WERI-Rb-1 (cell line): ENCODE measurements around the gene RAD54L.
"Not testable (repeated sequence)": the region's sequence is repeated elsewhere in the genome, so short reads cannot be mapped to it uniquely, and the experiment has no call there.

Experiments
- DNase-seq: peaks from one replicate; pipeline ENCODE4 v3.0.0-alpha.2; 2020
- H3K27ac ChIP-seq: fragments of 250-450 bp; sonication (Bioruptor Pico); 2 replicates; pipeline ENCODE4 v1.5.1; 2020; ENCODE audit warnings: mild to moderate bottlenecking, moderate library complexity
- H3K27me3 ChIP-seq: fragments of 250-450 bp; sonication (Bioruptor Pico); 2 replicates; pipeline ENCODE4 v1.5.1; 2021; ENCODE audit warnings: mild to moderate bottlenecking, low read depth, moderate library complexity; ENCODE audit not compliant: insufficient read depth, severe bottlenecking
- H3K36me3 ChIP-seq: fragments of 250-450 bp; sonication (Bioruptor Pico); 2 replicates; pipeline ENCODE4 v1.5.1; 2020; ENCODE audit warnings: mild to moderate bottlenecking, moderate library complexity
- H3K4me3 ChIP-seq: 2 replicates; pipeline ENCODE4 v1.5.1; 2011; ENCODE audit warnings: low read depth, mild to moderate bottlenecking, control low read depth, low read length
- H3K9me3 ChIP-seq: fragments of 250-450 bp; sonication (Bioruptor Pico); 2 replicates; pipeline ENCODE4 v1.5.1; 2021; ENCODE audit warnings: mild to moderate bottlenecking, moderate library complexity; ENCODE audit not compliant: severe bottlenecking
- CTCF ChIP-seq: IDR thresholded peaks from 2 replicates; pipeline ENCODE4 v1.5.1; 2011; ENCODE audit warnings: low read depth, mild to moderate bottlenecking, control low read depth, inconsistent platforms, low read length

Gene RAD54L

GRCh38 chr1:46218443-46218842, 29.1 kb upstream of the RAD54L start:
- no peak for TF ChIP-seq CTCF
- H3K27ac ChIP-seq = peak overlapping the region; percentile 89
- H3K9me3 ChIP-seq = no peaks in the 10 kb centered on the region
- H3K36me3 ChIP-seq = no peaks in the 10 kb centered on the region
- no peaks in the 10 kb centered on the region for H3K27me3 ChIP-seq
- H3K4me3 ChIP-seq = no peak overlapping the region
- peak; percentile 20 for DNase-seq

DNA sequence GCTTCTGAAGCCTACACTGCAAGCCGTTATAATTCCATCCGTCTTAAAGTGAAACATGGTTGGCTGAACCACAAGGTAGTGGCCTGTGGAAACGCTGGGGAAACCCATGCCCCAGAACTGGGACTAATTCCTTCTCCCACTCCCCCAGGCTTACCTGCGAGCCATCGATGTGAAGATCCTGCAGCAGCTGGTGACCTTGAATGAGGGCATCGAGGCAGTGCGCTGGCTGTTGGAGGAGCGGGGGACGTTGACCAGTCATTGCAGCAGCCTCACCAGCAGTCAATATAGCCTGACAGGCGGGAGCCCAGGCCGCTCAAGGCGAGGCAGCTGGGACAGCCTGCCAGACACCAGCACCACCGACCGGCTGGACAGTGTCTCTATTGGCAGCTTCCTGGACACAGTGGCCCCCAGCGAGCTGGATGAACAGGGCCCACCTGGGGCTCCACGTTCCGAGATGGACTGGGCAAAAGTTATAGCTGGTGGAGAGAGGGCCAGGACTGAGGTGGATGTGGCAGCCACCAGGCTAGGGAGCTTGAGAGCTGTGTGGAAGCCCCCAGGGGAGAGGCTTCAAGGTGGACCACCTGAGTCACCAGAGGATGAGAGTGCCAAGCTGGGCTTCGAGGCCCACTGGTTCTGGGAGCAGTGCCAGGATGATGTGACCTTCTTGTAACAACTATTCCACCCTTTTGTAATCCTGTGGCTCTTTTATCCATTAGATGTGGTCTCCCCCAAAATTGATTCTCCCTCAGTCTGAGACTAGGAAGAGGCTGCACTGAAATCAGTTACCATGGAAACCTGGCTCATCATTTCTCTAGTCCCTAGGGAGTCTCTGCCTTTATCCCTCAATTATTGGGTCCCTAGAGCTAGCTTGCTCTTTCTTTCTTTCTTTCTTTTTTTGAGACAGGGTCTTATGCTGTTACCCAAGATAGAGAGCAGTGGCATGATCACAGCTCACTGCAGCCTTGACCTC, 27.7 kb upstream of the RAD54L start:
- Histone ChIP-seq H3K36me3 (no peaks in the 10 kb centered on the region), H3K27ac (peak overlapping the region; percentile 89), H3K9me3 (no peaks in the 10 kb centered on the region), H3K4me3 (peak overlapping the region; percentile 19), H3K27me3 (no peaks in the 10 kb centered on the region)
- peak; percentile 26; the same call in 1 of the 2 replicates for TF ChIP-seq CTCF
- DNase-seq = peak; percentile 93

DNA sequence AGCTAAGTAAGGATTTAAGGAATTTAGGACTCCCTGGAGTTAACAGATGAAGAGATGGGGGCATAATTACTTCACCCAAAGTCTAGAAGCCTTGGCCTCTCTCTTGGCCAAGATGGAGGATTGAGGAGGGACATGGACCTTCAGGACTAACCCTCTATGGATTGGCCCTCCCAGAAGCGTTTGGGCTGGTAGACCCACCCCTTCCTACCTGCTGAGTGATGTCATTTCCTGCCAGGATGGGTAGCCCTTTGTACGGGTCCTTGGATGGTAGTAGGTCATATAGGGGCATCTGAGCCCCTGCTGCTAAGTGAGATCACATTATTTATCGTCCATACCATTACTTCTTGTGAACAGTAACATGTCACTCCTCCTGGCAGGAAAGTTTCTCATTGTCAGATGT, 26.8 kb upstream of the RAD54L start:
- no peaks in the 10 kb centered on the region for H3K36me3 ChIP-seq
- H3K27ac ChIP-seq = peak overlapping the region; percentile 89
- no peak overlapping the region for H3K4me3 ChIP-seq
- H3K27me3 ChIP-seq = no peaks in the 10 kb centered on the region
- no peaks in the 10 kb centered on the region for H3K9me3 ChIP-seq
- no peak for TF ChIP-seq CTCF
- DNase-seq = peak; percentile 32

DNA sequence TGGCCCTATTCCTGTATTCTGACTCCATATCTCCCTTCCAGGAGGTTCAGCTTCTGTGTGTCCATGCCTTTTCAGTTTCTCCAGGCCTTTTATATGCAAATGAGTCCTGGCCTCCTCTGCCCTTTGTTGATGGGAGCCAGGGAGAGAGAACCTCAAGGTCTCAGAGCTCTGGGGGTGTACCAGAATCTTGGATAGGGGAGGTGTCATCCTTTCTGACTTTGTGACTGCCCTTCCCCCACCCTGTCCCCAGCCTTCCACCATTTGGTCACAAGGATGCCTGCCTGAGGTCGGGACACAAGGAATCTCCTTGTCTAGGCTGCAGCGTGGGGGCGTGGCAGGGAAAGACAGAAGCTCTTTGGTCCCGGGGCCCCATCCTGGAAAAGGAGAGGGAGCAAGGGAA, 25.8 kb upstream of the RAD54L start:
- H3K36me3 ChIP-seq = no peaks in the 10 kb centered on the region
- TF ChIP-seq CTCF = no peak
- DNase-seq = no peak
- no peak overlapping the region for H3K27ac ChIP-seq
- no peaks in the 10 kb centered on the region for H3K27me3 ChIP-seq
- no peaks in the 10 kb centered on the region for H3K9me3 ChIP-seq
- no peak overlapping the region for H3K4me3 ChIP-seq

- H3K27me3 ChIP-seq, H3K36me3 ChIP-seq, H3K9me3 ChIP-seq, H3K27ac ChIP-seq, DNase-seq, H3K4me3 ChIP-seq: not testable (repeated sequence)
These were observed 24.5 kb upstream of the RAD54L start for GRCh38 chr1:46223055-46223454.

DNA sequence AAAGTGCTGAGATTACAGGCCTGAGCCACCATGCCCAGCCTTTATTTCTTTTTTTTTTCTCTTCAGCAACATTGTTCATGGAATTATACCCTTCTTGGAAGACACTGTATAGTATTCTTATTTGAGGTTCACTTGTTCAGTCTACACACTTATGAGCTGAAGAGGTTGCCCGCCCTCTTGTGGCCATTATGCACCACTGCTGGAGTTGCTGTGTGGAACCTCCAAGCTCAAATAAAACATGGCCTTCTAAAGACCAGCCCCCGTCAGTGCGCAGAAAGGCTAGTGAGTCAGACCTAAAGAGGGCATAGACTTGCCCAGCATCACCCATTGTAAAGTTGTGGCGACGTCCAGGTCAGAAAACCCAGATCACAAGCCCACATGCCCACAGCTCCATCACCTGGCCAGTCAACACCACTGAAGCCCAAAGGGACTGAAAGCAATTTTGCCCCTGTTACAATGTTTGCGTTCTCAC, 24.1 kb upstream of the RAD54L start:
- peak; percentile 78 for TF ChIP-seq CTCF
- Histone ChIP-seq H3K27ac (no peak overlapping the region), H3K9me3 (no peaks in the 10 kb centered on the region), H3K36me3 (no peaks in the 10 kb centered on the region), H3K27me3 (no peaks in the 10 kb centered on the region), H3K4me3 (no peak overlapping the region)
- DNase-seq = peak; percentile 72
